T-helper 1 cell treated with Interleukin-12 subunit alpha and Interleukin-12 subunit beta and Interleukin-4 antibody, amounts not matched to agents 30 ng/mL and 1 ng/mL, for 36 hours (primary cell): ENCODE measurements around the gene SHROOM3. TPM values are rescaled to one million over a fixed set of nuclear protein-coding genes. Genes with fewer than 3 reads are reported as not detected.

Source experiments
- intact Hi-C: fragments of 100-400 bp; cut with micrococcal nuclease; formaldehyde crosslinking; loops from one replicate; pipeline ENCODE4 v1.15.1; 2024
- total RNA-seq: library from RNA; stranded (reverse); gene quantifications from 2 replicates; pipeline ENCODE4 v1.2.3, GENCODE V29; 2022

SHROOM3 gene
- total RNA-seq, 1 donor from 2014 or later: 0.02 TPM

GRCh38 chr4:76760193-76760592, 325.2 kb downstream of the SHROOM3 start:
- intact Hi-C loops: no loop called here

- intact Hi-C loops: no loop called here
Measured at GRCh38 chr4:76762137-76763130, 327.4 kb downstream of the SHROOM3 start.

DNA sequence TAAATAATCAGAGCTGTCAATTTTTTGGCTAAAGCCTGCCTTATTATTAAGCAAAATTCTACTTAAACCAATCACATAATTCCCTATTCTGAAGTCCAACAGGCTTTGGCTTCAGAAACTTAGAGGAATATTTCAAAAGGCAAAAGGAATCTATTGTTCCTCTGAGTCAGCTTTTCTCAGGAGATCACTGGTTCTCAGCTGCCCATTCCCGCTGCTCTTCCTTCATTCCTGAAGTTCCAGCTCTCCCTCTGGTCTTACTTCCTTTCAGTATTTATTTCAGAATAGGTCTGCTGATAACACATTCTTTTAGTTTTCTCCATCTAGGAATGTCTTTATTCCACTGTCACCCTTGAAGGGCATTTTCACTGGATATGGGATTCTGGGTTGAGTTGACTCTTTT, 329.2 kb downstream of the SHROOM3 start:
- intact Hi-C loops: no loop called here

GRCh38 chr4:76765473-76766183, 330.6 kb downstream of the SHROOM3 start:
- intact Hi-C loops: no loop called here

DNA sequence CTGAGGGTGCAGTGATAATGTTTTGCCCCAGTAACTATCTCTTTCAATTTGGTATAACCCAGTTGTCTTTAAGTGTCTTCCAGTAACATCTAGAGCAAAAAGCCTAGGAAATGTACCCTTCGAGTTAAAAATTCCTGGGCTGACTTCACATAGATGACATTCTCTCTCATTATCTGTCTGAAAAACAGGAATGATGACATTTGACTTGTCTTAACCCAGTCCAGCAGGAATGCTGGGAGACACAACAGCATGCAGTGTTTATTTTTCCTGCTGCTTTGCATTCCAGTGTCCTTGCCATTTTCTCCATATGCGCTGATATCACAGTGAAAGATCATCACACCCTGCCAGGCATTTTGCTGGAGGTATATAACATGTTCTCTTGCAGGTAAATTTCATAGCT, 333.0 kb downstream of the SHROOM3 start:
- intact Hi-C loops: no loop called here

DNA sequence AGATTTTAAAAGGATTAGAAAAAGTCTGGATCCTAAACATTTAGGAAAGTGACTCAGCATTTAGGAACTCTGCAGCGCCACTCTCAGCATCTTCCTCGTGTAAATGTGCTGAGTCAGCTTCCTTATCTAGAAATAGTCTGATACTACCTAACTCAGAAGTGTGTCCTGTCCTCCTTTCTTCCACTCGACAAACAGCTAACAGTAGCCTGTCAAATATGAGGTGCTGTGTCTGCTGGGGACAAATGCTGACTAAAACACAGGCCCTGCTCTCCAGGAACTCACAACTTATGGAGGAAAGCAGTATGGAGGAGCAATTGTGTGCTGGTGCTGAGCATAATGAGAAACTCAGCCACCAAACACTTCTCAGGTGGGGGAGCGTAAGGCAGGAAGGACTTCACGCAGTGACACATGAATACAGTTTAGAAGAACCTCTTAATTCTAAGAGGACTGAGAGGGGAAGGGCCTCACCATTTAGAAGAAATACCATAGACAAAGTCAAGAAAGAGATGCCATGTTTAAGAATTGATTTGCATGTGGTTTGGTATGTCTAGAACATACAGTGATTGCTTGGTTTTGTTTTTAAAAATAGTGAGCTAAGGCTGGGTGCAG, 337.6 kb downstream of the SHROOM3 start:
- intact Hi-C loops: no loop called here

GRCh38 chr4:76773766-76774165, 338.7 kb downstream of the SHROOM3 start:
- intact Hi-C loops: no loop called here

DNA sequence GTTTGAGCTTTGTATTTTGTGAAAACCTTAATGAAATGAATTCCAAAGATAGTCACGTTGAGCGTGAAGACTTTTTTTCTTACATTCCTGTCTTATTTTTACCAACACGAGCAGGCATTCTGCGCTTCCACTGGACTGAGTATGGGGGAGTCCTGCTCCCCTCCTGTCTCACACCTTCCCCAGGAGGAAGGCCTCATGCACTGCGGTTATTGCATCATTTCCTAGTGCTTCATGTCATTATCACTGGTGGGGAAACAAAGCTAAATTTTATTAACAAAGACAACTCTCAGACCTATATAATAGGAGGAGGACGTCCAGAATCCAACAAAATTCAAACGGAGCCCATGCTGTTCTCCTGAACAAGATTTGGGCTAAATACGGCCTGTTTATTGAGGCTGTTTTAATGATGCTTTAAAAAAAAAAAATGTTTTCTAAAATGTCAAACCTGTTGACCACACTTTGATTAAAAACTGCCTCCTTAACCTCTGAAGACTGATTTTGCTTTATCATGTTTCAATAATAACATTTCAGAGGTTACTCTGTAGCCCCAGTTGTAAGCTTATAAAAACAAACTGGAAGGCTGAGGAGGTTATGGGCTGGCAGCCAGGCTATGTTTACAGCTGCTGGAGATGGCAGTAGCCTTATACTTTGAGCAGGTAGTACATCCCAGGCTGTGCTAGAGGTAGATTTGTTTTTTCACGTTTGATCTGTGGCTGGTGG, 344.9 kb downstream of the SHROOM3 start:
- intact Hi-C loops: no loop called here

DNA sequence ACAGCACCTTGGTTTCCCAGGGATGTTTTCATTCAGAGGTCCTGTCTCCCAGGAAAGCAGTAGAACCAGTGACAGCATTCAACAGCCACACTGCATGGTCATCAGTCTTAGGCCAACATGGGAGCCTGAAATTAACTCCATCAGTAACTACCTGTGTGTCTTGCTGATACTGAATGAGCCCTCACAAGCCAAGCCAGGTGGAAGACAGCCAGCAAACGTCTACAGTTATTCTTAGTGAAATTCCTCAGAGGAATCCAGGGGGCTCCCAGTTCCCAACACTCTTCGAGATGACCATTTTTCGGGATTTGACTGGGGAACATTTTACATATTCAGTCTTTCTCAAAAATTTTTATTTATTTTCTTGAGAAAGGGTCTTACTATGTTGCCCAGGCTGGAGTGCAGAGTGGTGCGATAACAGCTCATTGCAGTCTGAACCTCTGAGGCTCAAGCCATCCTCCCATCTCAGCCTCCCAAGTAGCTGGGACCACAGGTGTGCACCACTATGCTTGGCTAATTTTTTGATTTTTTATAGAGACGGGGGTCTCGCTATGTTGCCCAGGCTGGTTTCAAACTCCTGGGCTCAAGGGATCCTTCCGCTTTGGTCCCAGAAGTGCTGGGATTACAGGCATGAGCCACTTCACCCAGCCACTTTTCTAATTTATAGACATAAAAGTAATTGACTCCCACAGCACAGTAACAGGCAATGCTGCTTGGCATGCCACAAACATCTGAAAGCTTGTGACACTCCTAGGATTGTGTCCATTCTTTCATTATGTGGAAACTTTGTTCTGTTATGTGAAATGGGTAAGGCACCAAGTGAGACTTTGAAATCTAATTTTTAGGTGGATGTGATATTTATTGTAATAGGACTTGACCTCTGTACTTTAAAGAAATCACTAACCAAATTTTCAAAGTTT, 346.0 kb downstream of the SHROOM3 start:
- intact Hi-C loops: no loop called here

- intact Hi-C loops: no loop called here
Measured at GRCh38 chr4:76781698-76782595, 346.9 kb downstream of the SHROOM3 start.

DNA sequence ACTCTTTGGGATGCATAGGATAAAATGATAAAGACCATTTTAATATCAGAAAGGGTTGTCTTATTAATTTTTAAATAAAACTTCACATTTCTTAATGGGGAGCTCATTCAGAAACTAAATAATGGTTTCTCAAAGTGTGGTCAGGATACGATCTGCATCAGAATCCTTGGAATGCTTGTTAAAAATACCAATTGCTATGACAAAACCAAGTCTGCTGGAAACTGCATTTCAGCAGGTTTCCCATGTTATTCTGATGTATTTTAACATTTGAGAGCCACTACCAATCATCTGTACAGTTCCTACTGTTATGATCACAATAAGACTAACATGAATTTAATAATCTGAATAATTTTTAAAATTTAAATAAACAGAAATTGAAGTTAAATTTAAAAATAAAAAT, 347.8 kb downstream of the SHROOM3 start:
- intact Hi-C loops: no loop called here

DNA sequence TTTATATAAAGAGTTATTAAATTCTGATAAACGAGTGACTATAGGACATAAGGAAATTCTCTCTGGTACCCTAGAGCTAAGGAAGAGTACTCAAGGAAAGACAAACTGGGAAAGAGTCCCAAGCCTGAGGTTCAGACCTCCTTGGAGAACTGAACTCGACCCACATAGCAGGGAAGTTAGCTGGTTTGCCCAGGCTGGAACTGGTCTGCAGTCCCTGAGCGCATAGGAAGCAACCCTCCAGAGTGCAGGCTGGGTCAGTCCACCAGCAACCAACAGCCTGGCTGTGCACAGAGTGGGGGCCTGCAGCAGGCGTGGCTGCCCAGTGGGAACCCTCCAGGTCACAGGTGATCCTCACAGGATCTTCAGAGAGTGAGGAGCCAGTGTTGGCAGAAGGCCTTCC, 348.8 kb downstream of the SHROOM3 start:
- intact Hi-C loops: no loop called here

DNA sequence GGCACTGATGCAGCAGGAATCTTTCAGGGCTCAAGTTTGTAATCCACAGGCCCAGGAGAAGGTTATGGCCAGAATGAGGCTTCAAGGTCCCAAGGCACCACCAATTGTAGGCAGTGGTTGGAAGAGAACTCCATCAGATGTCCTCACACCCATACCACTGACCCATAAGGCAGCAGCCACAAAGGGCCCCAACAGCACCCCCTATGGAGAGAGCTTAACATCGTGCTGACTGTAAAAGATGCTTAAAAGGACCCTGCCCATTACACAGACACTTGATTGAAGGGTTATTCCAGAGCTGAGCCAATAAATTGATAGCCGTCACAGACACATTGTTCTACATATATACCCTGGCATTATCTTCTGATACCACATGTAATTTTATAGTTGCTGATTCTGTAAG, 349.2 kb downstream of the SHROOM3 start:
- intact Hi-C loops: no loop called here

DNA sequence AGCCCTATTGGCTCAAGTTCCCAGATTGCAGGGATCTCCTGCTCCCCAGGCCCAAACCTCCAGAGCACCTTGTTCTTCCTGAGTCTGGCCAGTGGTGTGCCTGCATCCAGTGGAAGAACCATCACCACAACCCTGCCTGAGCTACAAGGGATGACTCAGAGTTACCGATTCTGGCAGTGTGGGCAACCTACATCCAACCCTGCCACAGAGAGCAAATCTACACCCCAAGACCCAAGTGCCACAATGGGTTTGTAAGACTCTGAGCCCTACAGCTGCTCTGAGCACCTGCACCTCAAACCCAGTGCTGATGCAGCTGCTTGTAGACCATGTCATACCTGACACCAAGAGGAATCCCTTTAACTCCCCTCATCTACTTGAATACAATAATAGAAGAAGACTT, 352.9 kb downstream of the SHROOM3 start:
- intact Hi-C loops: no loop called here

DNA sequence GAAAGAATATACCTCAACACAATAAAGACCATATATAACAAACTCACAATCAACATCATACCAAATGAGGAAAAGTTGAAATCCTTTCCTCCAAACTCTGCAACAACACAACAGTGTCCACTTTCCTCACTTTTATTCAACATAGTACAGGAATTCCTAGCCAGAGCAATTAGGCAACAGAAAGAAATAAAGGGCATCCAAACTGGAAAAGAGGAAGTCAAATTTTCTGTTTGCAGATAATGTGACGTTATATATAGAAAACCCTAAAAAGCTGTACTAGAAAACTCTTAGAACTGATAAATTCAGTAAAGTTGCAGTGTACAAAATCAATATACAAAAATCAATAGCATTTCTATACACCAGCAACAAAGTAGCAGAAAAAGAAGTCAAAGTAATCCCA, 355.3 kb downstream of the SHROOM3 start:
- intact Hi-C loops: loop anchor here (5.0 kb wide), 1 partner anchor 443 kb away; no protein-coding TSS in a partner anchor

- intact Hi-C loops: loop anchor here (5.0 kb wide), 1 partner anchor 444 kb away; no protein-coding TSS in a partner anchor
Measured at GRCh38 chr4:76791479-76791878, 356.4 kb downstream of the SHROOM3 start.

- intact Hi-C loops: loop anchor here (5.0 kb wide), 1 partner anchor 445 kb away; no protein-coding TSS in a partner anchor
Measured at GRCh38 chr4:76792418-76792817, 357.4 kb downstream of the SHROOM3 start.

DNA sequence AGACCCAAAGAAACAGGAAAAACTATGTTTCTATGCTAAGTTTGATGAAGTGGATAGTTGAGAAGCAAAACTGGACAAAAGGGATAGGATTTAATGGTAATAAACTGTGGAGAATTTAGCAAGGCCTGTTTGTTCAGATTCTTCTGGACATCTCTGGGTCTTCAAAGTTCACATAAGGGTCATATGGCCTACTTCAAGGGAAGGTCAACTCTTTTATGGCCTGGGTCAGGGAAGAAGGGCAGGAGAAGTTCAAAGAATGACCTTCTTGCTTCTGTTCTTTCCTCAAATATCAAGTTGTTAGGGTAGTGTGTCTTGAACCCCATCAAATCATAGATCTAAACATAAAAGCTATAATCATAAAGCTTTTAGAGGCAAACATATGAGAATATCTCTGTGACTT, 360.2 kb downstream of the SHROOM3 start:
- intact Hi-C loops: no loop called here

DNA sequence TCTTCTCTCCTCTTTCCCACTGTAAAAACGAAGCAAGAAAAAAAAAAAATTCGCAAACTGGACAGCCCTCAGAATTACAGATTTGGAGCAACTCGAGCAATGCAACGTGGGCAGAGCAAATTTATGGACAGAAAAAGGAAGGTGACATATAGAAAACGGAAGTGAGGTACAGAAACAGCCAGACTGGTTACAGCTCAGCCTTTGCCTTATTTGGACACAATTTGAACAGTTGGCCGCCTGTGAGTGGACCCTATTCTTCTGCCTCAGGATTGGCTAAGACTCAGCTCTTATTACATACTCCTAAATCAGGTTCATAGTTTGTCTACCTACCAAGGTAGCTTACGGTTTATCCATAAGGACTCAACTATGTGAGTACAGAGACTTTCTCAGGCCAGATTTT, 364.1 kb downstream of the SHROOM3 start:
- intact Hi-C loops: no loop called here
